Gastrocnemius medialis (tissue), 4 donors: ENCODE results near the gene EFR3B. TPM values are rescaled to one million over a fixed set of nuclear protein-coding genes. Genes with fewer than 3 reads are reported as not detected.

Source experiments
- ATAC-seq, 2 donors: fragments of 150-250 bp; one replicate each; pipeline ENCODE4 v1.9.1; 2016
- DNase-seq, 2 donors: peaks; one replicate each; pipeline ENCODE4 v3.0.0-alpha.2; 2019
- H3K27ac ChIP-seq, 4 donors: fragments of 200-600 bp; sonication (generic); 1 replicate in 1 of 4; 2 replicates in 3 of 4; pipeline ENCODE4 v1.5.1; 2016 to 2018; ENCODE audit warnings: mild to moderate bottlenecking in 2 of 4, moderate library complexity in 1 of 4
- H3K27me3 ChIP-seq, 3 donors: fragments of 200-600 bp; sonication (generic) in 2 of 3; 1 replicate in 1 of 3; 2 replicates in 2 of 3; pipeline versions ENCODE4 v1.5.1 to v1.6.0; 2016 to 2019; ENCODE audit warnings: mild to moderate bottlenecking in 1 of 3, moderate library complexity in 1 of 3
- H3K36me3 ChIP-seq, 2 donors: fragments of 200-600 bp; sonication (generic) in 1 of 2; one replicate each; pipeline ENCODE4 v1.5.1; 2017 to 2018
- H3K4me1 ChIP-seq, 2 donors: fragments of 200-600 bp; sonication (generic) in 1 of 2; one replicate each; pipeline ENCODE4 v1.5.1; 2016 to 2017; ENCODE audit warnings: mild to moderate bottlenecking in 2 of 2
- H3K4me3 ChIP-seq, 4 donors: fragments of 200-600 bp; sonication (generic) in 3 of 4; 1 replicate in 1 of 4; 2 replicates in 3 of 4; pipeline ENCODE4 v1.5.1; 2016 to 2019; ENCODE audit warnings: mild to moderate bottlenecking in 2 of 4
- H3K9me3 ChIP-seq, 3 donors: fragments of 200-600 bp; sonication (generic) in 2 of 3; 1 replicate in 1 of 3; 2 replicates in 2 of 3; pipeline ENCODE4 v1.5.1; 2016 to 2019
- POLR2A ChIP-seq, 2 donors: fragments of 450-650 bp; IDR thresholded peaks; one replicate each; pipeline ENCODE4 v1.6.1; 2017; ENCODE audit warnings: antibody characterized with exemption in 2 of 2, mild to moderate bottlenecking in 2 of 2, moderate library complexity in 2 of 2
- in situ Hi-C, 4 donors: fragments of 200-750 bp; cut with MboI; loops; one replicate each; pipeline versions ENCODE4 v1.15.0 to v1.8.0; 2017; ENCODE audit warnings: low sequenced_read_pairs in 4 of 4
- intact Hi-C: fragments of 100-400 bp; cut with DNase I; formaldehyde crosslinking; loops from one replicate; pipeline ENCODE4 v1.15.1; 2023; ENCODE audit warnings: low total_unique reads
- total RNA-seq, 4 donors: library from RNA; depleted of rRNA; stranded (reverse); fragments of >200 nt; gene quantifications; one replicate each; pipeline versions ENCODE4 v1.1.0 to v1.2.3, GENCODE V29; 2016
- TF ChIP-seq, protein P1 (sequence below), 5 experiments: fragments of 450-650 bp in 3 of 5; fragments of 200-600 bp in 2 of 5; sonication (generic) in 2 of 5; IDR thresholded peaks in 4 of 5; conservative IDR thresholded peaks in 1 of 5; 1 replicate in 4 of 5; 2 replicates in 1 of 5; pipeline ENCODE4 v1.5.1; 2016 to 2019; ENCODE audit warnings: antibody characterized with exemption in 5 of 5, mild to moderate bottlenecking in 3 of 5, moderate library complexity in 3 of 5

Gene EFR3B
- total RNA-seq, 4 donors from 2014 or later, result 0.29 to 1.4 (median 0.67) TPM

DNA sequence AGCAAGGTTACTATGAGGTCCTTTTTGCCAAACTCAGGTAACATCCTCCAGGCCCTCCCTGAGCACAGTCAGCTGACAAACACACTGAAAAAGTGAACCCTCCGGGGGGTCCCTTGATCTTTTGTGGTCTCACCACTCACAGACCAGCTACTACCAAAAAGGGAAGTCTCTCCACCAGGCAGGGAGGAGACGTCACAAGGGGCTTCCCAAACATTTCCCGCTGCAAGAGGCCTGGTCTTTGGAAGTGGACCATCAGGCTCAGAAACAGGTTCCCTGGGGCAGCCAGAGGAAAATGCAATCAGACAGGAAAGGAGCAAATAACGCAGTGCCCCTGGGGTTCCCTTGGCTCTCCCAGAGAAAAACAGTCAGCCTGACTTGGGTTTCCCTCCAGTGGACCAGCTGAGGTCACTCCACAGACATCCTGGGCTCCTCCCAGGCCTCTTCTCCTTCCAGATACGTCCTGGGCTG, 165.2 kb downstream of the EFR3B start:
- Histone ChIP-seq H3K4me3 (no peak overlapping the region), H3K27ac (no peak overlapping the region), H3K9me3 (no peaks in the 10 kb centered on the region), H3K36me3 (no peaks in the 10 kb centered on the region), H3K4me1 (no peaks in the 10 kb centered on the region), H3K27me3 (no peaks in the 10 kb centered on the region)
- TF ChIP-seq, protein P1, sequence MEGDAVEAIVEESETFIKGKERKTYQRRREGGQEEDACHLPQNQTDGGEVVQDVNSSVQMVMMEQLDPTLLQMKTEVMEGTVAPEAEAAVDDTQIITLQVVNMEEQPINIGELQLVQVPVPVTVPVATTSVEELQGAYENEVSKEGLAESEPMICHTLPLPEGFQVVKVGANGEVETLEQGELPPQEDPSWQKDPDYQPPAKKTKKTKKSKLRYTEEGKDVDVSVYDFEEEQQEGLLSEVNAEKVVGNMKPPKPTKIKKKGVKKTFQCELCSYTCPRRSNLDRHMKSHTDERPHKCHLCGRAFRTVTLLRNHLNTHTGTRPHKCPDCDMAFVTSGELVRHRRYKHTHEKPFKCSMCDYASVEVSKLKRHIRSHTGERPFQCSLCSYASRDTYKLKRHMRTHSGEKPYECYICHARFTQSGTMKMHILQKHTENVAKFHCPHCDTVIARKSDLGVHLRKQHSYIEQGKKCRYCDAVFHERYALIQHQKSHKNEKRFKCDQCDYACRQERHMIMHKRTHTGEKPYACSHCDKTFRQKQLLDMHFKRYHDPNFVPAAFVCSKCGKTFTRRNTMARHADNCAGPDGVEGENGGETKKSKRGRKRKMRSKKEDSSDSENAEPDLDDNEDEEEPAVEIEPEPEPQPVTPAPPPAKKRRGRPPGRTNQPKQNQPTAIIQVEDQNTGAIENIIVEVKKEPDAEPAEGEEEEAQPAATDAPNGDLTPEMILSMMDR (IDR thresholded peaks at IDR 0.05 in 4 of 5, conservative IDR thresholded peaks at IDR 0.05 in 1 of 5), result no peak
- TF ChIP-seq POLR2A (IDR thresholded peaks at IDR 0.05), result no peak
- ATAC-seq (no peak), DNase-seq (no peak)
- in situ Hi-C loops, result no loop called here
- intact Hi-C loops, result no loop called here

Other genes with a start within 250 kb of the EFR3B start
- 10 to 100 TPM; 17.3 to 45.0 (median 37.3) TPM for gene PTRHD1, start 248.7 kb upstream of the EFR3B start, total RNA-seq
- 1 to 10 TPM; 1.2 to 3.6 (median 2.7) TPM for gene CENPO, start 248.7 kb upstream of the EFR3B start, total RNA-seq
- gene ADCY3, start 121.8 kb upstream of the EFR3B start, total RNA-seq, result 10 to 100 TPM in 2 of 4 donors, 1 to 10 TPM in 2; 3.9 to 16.6 (median 12.3) TPM
- gene DNAJC27, start 70.1 kb upstream of the EFR3B start, total RNA-seq, result 10 to 100 TPM in 1 of 4 donors, 1 to 10 TPM in 3; 3.0 to 11.0 (median 4.9) TPM
- gene POMC, start 126.5 kb downstream of the EFR3B start, total RNA-seq, result 10 to 100 TPM in 1 of 4 donors, 1 to 10 TPM in 3; 1.6 to 32.9 (median 5.2) TPM